GM23248 (cell line): ENCODE data around the gene ELMO1.
"Not testable (repeated sequence)": the region's sequence is repeated elsewhere in the genome, so short reads cannot be mapped to it uniquely, and the experiment has no call there.

Experiments
- EZH2 ChIP-seq: fragments of 200-600 bp; sonication (generic); IDR thresholded peaks from 2 replicates; pipeline ENCODE4 v1.6.1; 2018; ENCODE audit warnings: antibody characterized with exemption, mild to moderate bottlenecking; ENCODE audit not compliant: insufficient read depth, poor library complexity, severe bottlenecking
- EZH2phosphoT487 ChIP-seq: fragments of 200-600 bp; sonication (generic); IDR thresholded peaks from 2 replicates; pipeline ENCODE4 v1.6.1; 2018; ENCODE audit warnings: antibody characterized with exemption, moderate library complexity, mild to moderate bottlenecking, low read depth; ENCODE audit not compliant: insufficient read depth

DNA sequence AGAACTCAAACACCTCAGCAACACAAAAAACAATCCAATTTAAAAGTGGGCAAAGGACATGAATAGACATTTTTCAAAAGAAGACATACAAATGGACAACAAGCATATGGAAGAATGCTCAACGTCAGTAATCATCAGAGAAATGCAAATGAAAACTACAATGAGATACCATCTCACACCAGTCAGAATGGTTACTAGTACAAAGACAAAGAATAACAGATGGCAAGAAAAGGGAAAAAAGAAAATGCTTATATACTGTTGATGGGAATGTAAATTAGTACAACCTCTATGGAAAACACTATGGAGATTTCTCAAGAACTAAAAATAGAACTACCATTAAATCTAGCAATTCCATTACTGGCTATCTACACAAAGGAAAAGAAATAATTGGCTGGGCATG, 314.8 kb downstream of the ELMO1 start:
- TF ChIP-seq EZH2, EZH2phosphoT487: not testable (repeated sequence)
